ENCODE results near the gene REEP6.

REEP6 gene

GRCh38 chr19:1475751-1476437 is 15.1 kb upstream of the REEP6 start:
- no peak for TF ChIP-seq RAD21 (IDR thresholded peaks at IDR 0.05; ENCODE audit: low read depth)
- no peak for TF ChIP-seq TEAD4 (IDR thresholded peaks at IDR 0.05)
- no peak for TF ChIP-seq ZBTB7A (IDR thresholded peaks at IDR 0.05; ENCODE audit: low read depth)
- no peak for TF ChIP-seq EP300 (IDR thresholded peaks at IDR 0.05; ENCODE audit: borderline replicate concordance)
- TF ChIP-seq REST (IDR thresholded peaks at IDR 0.05; ENCODE audit: low read depth), result no peak
- no peak for TF ChIP-seq FOXM1 (IDR thresholded peaks at IDR 0.05; ENCODE audit: borderline replicate concordance, low read depth)
- no peak for TF ChIP-seq YY1 (IDR thresholded peaks at IDR 0.05; ENCODE audit: low read depth)
- no peak for TF ChIP-seq TCF12 (IDR thresholded peaks at IDR 0.05; ENCODE audit: low read depth)
- TF ChIP-seq CEBPB (IDR thresholded peaks at IDR 0.05), result no peak
- no peak for TF ChIP-seq MAX (IDR thresholded peaks at IDR 0.05)
- TF ChIP-seq USF1 (IDR thresholded peaks at IDR 0.05), result no peak
- no peak for TF ChIP-seq EGR1 (IDR thresholded peaks at IDR 0.05)
- TF ChIP-seq CREB1 (IDR thresholded peaks at IDR 0.05; ENCODE audit: low read depth), result no peak
- TF ChIP-seq TAF1 (IDR thresholded peaks at IDR 0.05; ENCODE audit: low read depth), result no peak
- TF ChIP-seq NFIC (IDR thresholded peaks at IDR 0.05), result no peak

- TF ChIP-seq MAX (IDR thresholded peaks at IDR 0.05), result peak; percentile 97
- TF ChIP-seq NFIC (IDR thresholded peaks at IDR 0.05), result peak; percentile 22; the same call in 1 of the 2 replicates
- peak; percentile 62 for TF ChIP-seq TCF12 (IDR thresholded peaks at IDR 0.05; ENCODE audit: low read depth)
- peak; percentile 49; the same call in 1 of the 2 replicates for TF ChIP-seq TAF1 (IDR thresholded peaks at IDR 0.05; ENCODE audit: low read depth)
- TF ChIP-seq CEBPB (IDR thresholded peaks at IDR 0.05), result no peak
- peak; percentile 44; the same call in 1 of the 2 replicates for TF ChIP-seq EGR1 (IDR thresholded peaks at IDR 0.05)
- TF ChIP-seq CREB1 (IDR thresholded peaks at IDR 0.05; ENCODE audit: low read depth), result no peak; the same call in 1 of the 2 replicates
- TF ChIP-seq EP300 (IDR thresholded peaks at IDR 0.05; ENCODE audit: borderline replicate concordance), result peak; percentile 26; the same call in 1 of the 2 replicates
- TF ChIP-seq YY1 (IDR thresholded peaks at IDR 0.05; ENCODE audit: low read depth), result no peak
- TF ChIP-seq ZBTB7A (IDR thresholded peaks at IDR 0.05; ENCODE audit: low read depth), result no peak
- peak; percentile 98 for TF ChIP-seq USF1 (IDR thresholded peaks at IDR 0.05)
Measured at GRCh38 chr19:1478934-1479707, 11.9 kb upstream of the REEP6 start, which contains the start of gene C19orf25. Gene C19orf25, minus strand, starts transcription at chr19:1479215. Its CDS starts 312 bp downstream, at chr19:1478903.

- no peak for TF ChIP-seq FOXM1 (IDR thresholded peaks at IDR 0.05; ENCODE audit: borderline replicate concordance, low read depth)
- no peak for TF ChIP-seq NFIC (IDR thresholded peaks at IDR 0.05)
- TF ChIP-seq TEAD4 (IDR thresholded peaks at IDR 0.05), result no peak
- no peak for TF ChIP-seq TAF1 (IDR thresholded peaks at IDR 0.05; ENCODE audit: low read depth)
- TF ChIP-seq EP300 (IDR thresholded peaks at IDR 0.05; ENCODE audit: borderline replicate concordance), result no peak
- no peak for TF ChIP-seq ZBTB7A (IDR thresholded peaks at IDR 0.05; ENCODE audit: low read depth)
- TF ChIP-seq EGR1 (IDR thresholded peaks at IDR 0.05), result no peak
- TF ChIP-seq REST (IDR thresholded peaks at IDR 0.05; ENCODE audit: low read depth), result no peak
- no peak for TF ChIP-seq YY1 (IDR thresholded peaks at IDR 0.05; ENCODE audit: low read depth)
- TF ChIP-seq MAX (IDR thresholded peaks at IDR 0.05), result no peak
- no peak for TF ChIP-seq USF1 (IDR thresholded peaks at IDR 0.05)
Measured at GRCh38 chr19:1481224-1481892, 9.6 kb upstream of the REEP6 start.

GRCh38 chr19:1481893-1482360 is 9.1 kb upstream of the REEP6 start:
- no peak for TF ChIP-seq EP300 (IDR thresholded peaks at IDR 0.05; ENCODE audit: borderline replicate concordance)
- no peak for TF ChIP-seq REST (IDR thresholded peaks at IDR 0.05; ENCODE audit: low read depth)
- no peak for TF ChIP-seq MAX (IDR thresholded peaks at IDR 0.05)
- TF ChIP-seq RAD21 (IDR thresholded peaks at IDR 0.05; ENCODE audit: low read depth), result no peak
- no peak for TF ChIP-seq TEAD4 (IDR thresholded peaks at IDR 0.05)
- no peak for TF ChIP-seq TCF12 (IDR thresholded peaks at IDR 0.05; ENCODE audit: low read depth)
- TF ChIP-seq FOXM1 (IDR thresholded peaks at IDR 0.05; ENCODE audit: borderline replicate concordance, low read depth), result no peak
- no peak for TF ChIP-seq CREB1 (IDR thresholded peaks at IDR 0.05; ENCODE audit: low read depth)
- TF ChIP-seq ZBTB7A (IDR thresholded peaks at IDR 0.05; ENCODE audit: low read depth), result no peak
